H1 (cell line): ENCODE results near the gene MAP4. TPM values are rescaled to one million over a fixed set of nuclear protein-coding genes. Genes with fewer than 3 reads are reported as not detected.

ENCODE experiments used
- CTCF ChIA-PET: fragments of 300-600 bp; sonication (Branson Sonifier 250); formaldehyde crosslinking; loops from one replicate; lab custom pipeline; 2021; ENCODE audit not compliant: partially characterized antibody; lab: Charles Lee
- POLR2A ChIA-PET: fragments of 300-600 bp; sonication (Branson Sonifier 250); formaldehyde crosslinking; loops from one replicate; lab custom pipeline; 2021; ENCODE audit warnings: inconsistent platforms; ENCODE audit not compliant: partially characterized antibody; lab: Charles Lee
- DNase-seq, 2 experiments: peaks; one replicate each; pipeline versions ENCODE4 v3.0.0 to v3.0.0-alpha.2; 2010 to 2022; ENCODE audit warnings: low spot score in 2 of 2, low read depth in 1 of 2, mixed read lengths in 1 of 2
- FAIRE-seq: peaks from 2 replicates; lab custom pipeline; 2011; peaks lifted over from hg19 to GRCh38; lab: Jason Lieb, UNC
- H2AFZ ChIP-seq: 2 replicates; pipeline ENCODE4 v1.8.1; 2012; ENCODE audit warnings: low read length, inconsistent platforms
- H2AK5ac ChIP-seq: 2 replicates; pipeline ENCODE4 v1.6.1; 2013; ENCODE audit warnings: low read depth, low read length
- H2BK120ac ChIP-seq: replicated peaks from 2 replicates; pipeline ENCODE3; 2013; ENCODE audit warnings: low read depth, low read length, inconsistent platforms
- H2BK12ac ChIP-seq: 2 replicates; pipeline ENCODE4 v1.6.1; 2013; ENCODE audit warnings: low read depth, low read length
- H2BK15ac ChIP-seq: 2 replicates; pipeline ENCODE4 v1.6.1; 2013; ENCODE audit warnings: low read length
- H2BK20ac ChIP-seq: 2 replicates; pipeline ENCODE4 v1.6.1; 2013; ENCODE audit warnings: low read length
- H2BK5ac ChIP-seq: 2 replicates; pipeline ENCODE4 v1.6.1; 2013; ENCODE audit warnings: low read depth, low read length
- H3K14ac ChIP-seq: 2 replicates; pipeline ENCODE4 v1.6.1; 2013; ENCODE audit warnings: inconsistent platforms; ENCODE audit not compliant: insufficient read length
- H3K18ac ChIP-seq: 2 replicates; pipeline ENCODE4 v1.6.1; 2013; ENCODE audit warnings: low read length; ENCODE audit errors: extremely low read depth
- H3K23ac ChIP-seq: 2 replicates; pipeline ENCODE4 v1.6.1; 2013; ENCODE audit warnings: inconsistent platforms; ENCODE audit not compliant: insufficient read length
- H3K23me2 ChIP-seq: 2 replicates; pipeline ENCODE4 v1.6.1; 2013; ENCODE audit warnings: low read depth, low read length
- H3K27ac ChIP-seq: 2 replicates; pipeline ENCODE4 v1.6.1; 2011; ENCODE audit warnings: low read depth, low read length, inconsistent platforms
- H3K27me3 ChIP-seq, 4 experiments: replicated peaks in 1 of 4; 1 replicate in 1 of 4; 2 replicates in 3 of 4; pipeline versions ENCODE4 v1.6.1 to v1.8.1; 2011 to 2013; ENCODE audit warnings: low read length in 3 of 4, mild to moderate bottlenecking in 3 of 4, inconsistent platforms in 2 of 4, mixed read lengths in 2 of 4, moderate library complexity in 1 of 4; ENCODE audit not compliant: control insufficient read depth in 3 of 4, insufficient read depth in 3 of 4; ENCODE audit errors: extremely low read depth in 1 of 4
- H3K36me3 ChIP-seq, 4 experiments: 2 replicates each; pipeline versions ENCODE4 v1.6.1 to v1.8.1; 2011 to 2013; ENCODE audit warnings: mild to moderate bottlenecking in 4 of 4, low read length in 3 of 4, moderate library complexity in 2 of 4, control low read depth in 1 of 4, inconsistent platforms in 1 of 4; ENCODE audit not compliant: insufficient read depth in 4 of 4, control insufficient read depth in 2 of 4
- H3K4ac ChIP-seq: replicated peaks from 2 replicates; pipeline ENCODE3; 2013; ENCODE audit warnings: low read length, low read depth, mixed read lengths, inconsistent platforms; ENCODE audit not compliant: insufficient read length
- H3K4me1 ChIP-seq, 4 experiments: replicated peaks in 1 of 4; 1 replicate in 1 of 4; 2 replicates in 3 of 4; pipeline versions ENCODE4 v1.6.1 to v1.8.1; 2011 to 2013; ENCODE audit warnings: low read length in 3 of 4, inconsistent platforms in 2 of 4, mixed read lengths in 1 of 4; ENCODE audit not compliant: insufficient read depth in 4 of 4, control insufficient read depth in 3 of 4
- H3K4me2 ChIP-seq, 2 experiments: 2 replicates each; pipeline versions ENCODE4 v1.6.1 to v1.8.1; 2011 to 2013; ENCODE audit warnings: low read depth in 2 of 2, low read length in 2 of 2, control low read depth in 1 of 2, inconsistent platforms in 1 of 2, mild to moderate bottlenecking in 1 of 2; ENCODE audit not compliant: insufficient read depth in 1 of 2
- H3K4me3 ChIP-seq, 4 experiments: fragments of 200-600, 300-600 bp in 1 of 4; sonication (generic), shearing (Covaris generic), sonication (Bioruptor Twin) in 1 of 4; 2 replicates each; pipeline versions ENCODE4 v1.5.1 to v1.8.1; 2011 to 2016; ENCODE audit warnings: low read length in 4 of 4, low read depth in 3 of 4, control low read depth in 2 of 4, inconsistent platforms in 2 of 4, mild to moderate bottlenecking in 2 of 4, mixed read lengths in 1 of 4, moderate library complexity in 1 of 4; ENCODE audit not compliant: insufficient read depth in 2 of 4; ENCODE audit errors: extremely low read depth in 1 of 4
- H3K56ac ChIP-seq: replicated peaks from 2 replicates; pipeline ENCODE3; 2013; ENCODE audit warnings: low read depth, mild to moderate bottlenecking, mixed read lengths, low read length, inconsistent platforms; ENCODE audit not compliant: insufficient read length
- H3K79me1 ChIP-seq: 2 replicates; pipeline ENCODE4 v1.6.1; 2013; ENCODE audit warnings: low read depth, low read length, control low read depth
- H3K79me2 ChIP-seq, 2 experiments: 2 replicates each; pipeline versions ENCODE4 v1.6.1 to v1.8.1; 2012 to 2013; ENCODE audit warnings: low read length in 2 of 2, mild to moderate bottlenecking in 2 of 2, inconsistent platforms in 1 of 2; ENCODE audit not compliant: insufficient read depth in 2 of 2, control insufficient read depth in 1 of 2
- H3K9ac ChIP-seq, 4 experiments: replicated peaks in 1 of 4; 1 replicate in 1 of 4; 2 replicates in 3 of 4; pipeline versions ENCODE4 v1.6.1 to v1.8.1; 2011 to 2013; ENCODE audit warnings: low read depth in 3 of 4, low read length in 3 of 4, control low read depth in 2 of 4, mild to moderate bottlenecking in 2 of 4, moderate library complexity in 2 of 4, inconsistent platforms in 1 of 4; ENCODE audit errors: extremely low read depth in 1 of 4
- H3K9me3 ChIP-seq, 2 experiments: 2 replicates each; pipeline versions ENCODE4 v1.6.1 to v1.8.1; 2012 to 2013; ENCODE audit warnings: mild to moderate bottlenecking in 2 of 2, moderate library complexity in 2 of 2, control low read depth in 1 of 2, inconsistent platforms in 1 of 2, low read depth in 1 of 2, low read length in 1 of 2, mixed read lengths in 1 of 2; ENCODE audit not compliant: insufficient read depth in 2 of 2
- H4K20me1 ChIP-seq, 2 experiments: replicated peaks in 1 of 2; 2 replicates each; pipeline versions ENCODE3 to v1.8.1; 2011 to 2013; ENCODE audit warnings: inconsistent platforms in 2 of 2, low read length in 2 of 2, mild to moderate bottlenecking in 1 of 2; ENCODE audit not compliant: insufficient read depth in 2 of 2, control insufficient read depth in 1 of 2
- H4K5ac ChIP-seq: 2 replicates; pipeline ENCODE4 v1.6.1; 2013; ENCODE audit warnings: low read length, low read depth, mixed read lengths, inconsistent platforms; ENCODE audit not compliant: insufficient read length
- H4K8ac ChIP-seq: 2 replicates; pipeline ENCODE4 v1.8.0; 2013; ENCODE audit warnings: mild to moderate bottlenecking, moderate library complexity, low read length, inconsistent platforms; ENCODE audit not compliant: insufficient read depth; ENCODE audit errors: extremely low read depth
- H4K91ac ChIP-seq: replicated peaks from 2 replicates; pipeline ENCODE3; 2013; ENCODE audit warnings: low read length, mixed read lengths, inconsistent platforms; ENCODE audit not compliant: insufficient read length
- CBX5 ChIP-seq: fragments of 300-800, 300-1000 bp; sonication (generic); IDR thresholded peaks from 2 replicates; pipeline ENCODE4 v1.7.1; 2016; ENCODE audit warnings: antibody characterized with exemption, low read length, low read depth
- CREB1 ChIP-seq: IDR thresholded peaks from 2 replicates; pipeline ENCODE4 v1.6.1; 2012; ENCODE audit warnings: inconsistent platforms
- EP300 ChIP-seq, 2 experiments: IDR thresholded peaks; 1 replicate in 1 of 2; 2 replicates in 1 of 2; pipeline ENCODE4 v1.6.1; 2011 to 2012; ENCODE audit warnings: low read depth in 2 of 2, low read length in 2 of 2, mild to moderate bottlenecking in 2 of 2, borderline replicate concordance in 1 of 2, inconsistent platforms in 1 of 2, moderate library complexity in 1 of 2
- HDAC6 ChIP-seq: IDR thresholded peaks from one replicate; pipeline ENCODE4 v1.7.1; 2012; ENCODE audit warnings: low read depth, mild to moderate bottlenecking, inconsistent platforms, low read length, moderate library complexity
- MAFK ChIP-seq: IDR thresholded peaks from 2 replicates; pipeline ENCODE4 v1.6.1; 2012; ENCODE audit warnings: low read depth, mild to moderate bottlenecking, improper control_type of control experiment, low read length
- NRF1 ChIP-seq: IDR thresholded peaks from 2 replicates; pipeline ENCODE4 v1.6.1; 2011; ENCODE audit warnings: mild to moderate bottlenecking, low read depth, low read length, improper control_type of control experiment
- POU5F1 ChIP-seq: IDR thresholded peaks from 2 replicates; pipeline ENCODE4 v1.6.1; 2011; ENCODE audit warnings: low read depth, mild to moderate bottlenecking, low read length, moderate library complexity
- SRF ChIP-seq: IDR thresholded peaks from 2 replicates; pipeline ENCODE4 v1.6.1; 2011; ENCODE audit warnings: mild to moderate bottlenecking, low read depth, low read length, moderate library complexity
- TEAD4 ChIP-seq: IDR thresholded peaks from 2 replicates; pipeline ENCODE4 v1.6.1; 2012; ENCODE audit warnings: low read depth, low read length, inconsistent platforms, mixed read lengths
- WGBS, 2 experiments: shearing (Covaris generic) in 1 of 2; methylation state at CpG; one replicate each; pipeline versions ENCODE4 v1.1.6 to v1.1.7; 2013 to 2015; ENCODE audit warnings: low lambda C conversion rate in 2 of 2, mixed read lengths in 2 of 2, inconsistent platforms in 1 of 2, low coverage in 1 of 2, missing lambda C conversion rate in 1 of 2; ENCODE audit not compliant: insufficient replicate concordance in 2 of 2, insufficient coverage in 1 of 2, insufficient read length in 1 of 2; ENCODE audit errors: extremely low coverage in 1 of 2, missing lambda C conversion rate in 1 of 2; 5-methylcytosine and 5-hydroxymethylcytosine counted together
- polyA plus RNA-seq, 7 experiments: library from polyadenylated mRNA; depleted of rRNA in 3 of 7; stranded (reverse) in 5 of 7; unstranded in 2 of 7; fragments of >200 nt in 5 of 7; fragments of 200-250 nt in 2 of 7; gene quantifications; 1 replicate in 5 of 7; 2 replicates in 1 of 7; 4 replicates in 1 of 7; pipeline versions ENCODE4 v1.2.1 to v1.2.3, GENCODE V29; 2011 to 2013; ENCODE audit warnings: missing spikeins in 2 of 7, mixed read lengths in 2 of 7
- total RNA-seq: library from RNA; stranded (reverse); fragmentation: NEBNext Ultra II Directional; extraction: Animal tissue kit (Norgen Biotek cat#: 25700); gene quantifications from 2 replicates; pipeline ENCODE4 v1.2.1, GENCODE V29; 2021

MAP4 gene
- total and polyA plus RNA-seq, 2 of the 8 experiments (the other 6 are each of a cell fraction or from before 2014, with no cell fraction given): 67.0 to 179 TPM

DNA sequence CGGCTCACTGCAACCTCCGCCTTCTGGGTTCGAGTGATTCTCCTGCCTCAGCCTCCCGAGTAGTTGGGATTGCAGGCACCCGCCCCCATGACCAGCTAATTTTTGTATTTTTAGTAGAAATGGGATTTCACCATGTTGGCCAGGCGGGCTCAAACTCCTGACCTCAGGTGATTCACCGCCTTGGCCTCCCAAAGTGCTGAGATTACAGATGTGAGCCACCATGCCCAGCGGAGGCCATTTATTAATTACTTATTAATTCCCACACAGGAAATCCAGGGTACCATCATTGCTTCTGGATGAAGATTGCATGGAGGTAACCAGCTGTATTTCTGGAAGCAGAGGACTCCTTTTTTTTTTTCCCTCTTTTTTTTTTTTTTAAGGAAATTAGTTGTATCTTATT, 37.8 kb downstream of the MAP4 start:
- Histone ChIP-seq H3K14ac (no peak overlapping the region), H3K23me2 (no peaks in the 10 kb centered on the region), H3K27ac (no peak overlapping the region), H3K23ac (no peak overlapping the region), H2BK120ac (no peak overlapping the region), H3K4me3 (no peak overlapping the region), H3K9me3 (no peaks in the 10 kb centered on the region), H2BK5ac (no peak overlapping the region), H3K36me3 (peaks cover 0 to 2% (median 0%) of the 10 kb centered on the region in 4 experiments; a peak in 1 of 8 replicates), H4K20me1 (no peaks in the 10 kb centered on the region), H3K79me2 (peaks cover 0 to 7% of the 10 kb centered on the region in 2 experiments; a peak in 1 of 4 replicates), H2BK20ac (no peak overlapping the region), H4K5ac (no peak overlapping the region), H3K9ac (no peak overlapping the region), H3K4me2 (no peak overlapping the region), H3K18ac (no peak overlapping the region), H3K27me3 (no peaks in the 10 kb centered on the region), H2AFZ (no peak overlapping the region), H3K79me1 (no peaks in the 10 kb centered on the region), H4K91ac (no peak overlapping the region), H2BK12ac (no peak overlapping the region), H3K4me1 (no peaks in the 10 kb centered on the region), H2BK15ac (no peak overlapping the region), H4K8ac (no peak overlapping the region), H3K56ac (no peak overlapping the region), H2AK5ac (no peak overlapping the region), H3K4ac (no peak overlapping the region)
- TF ChIP-seq EP300 (IDR thresholded peaks at IDR 0.05; ENCODE audit: borderline replicate concordance in 1 of 2, low read depth in 2 of 2, low read length in 2 of 2): no peak
- TF ChIP-seq TEAD4: no peak
- no peak for TF ChIP-seq SRF
- no peak for TF ChIP-seq HDAC6
- no peak for TF ChIP-seq MAFK
- no peak for TF ChIP-seq CREB1
- TF ChIP-seq CBX5: no peak
- no peak for TF ChIP-seq NRF1
- TF ChIP-seq POU5F1: no peak
- 95% methylated on average over 8 of the region's 8 CpGs; no CpG with 5 or more reads in 1 of the 2 experiments for WGBS, 2 experiments
- FAIRE-seq (no peak), DNase-seq (no peak)
- CTCF ChIA-PET: no interaction called here
- POLR2A ChIA-PET: no interaction called here
